Neural progenitor cell (in vitro differentiated cells): ENCODE data around the gene ZNF574. TPM values are rescaled to one million over a fixed set of nuclear protein-coding genes. Genes with fewer than 3 reads are reported as not detected.

Source experiments
- DNase-seq: peaks from one replicate; pipeline ENCODE4 v3.0.0-alpha.2; 2016; ENCODE audit warnings: low spot score
- H2AFZ ChIP-seq: fragments of 200-600 bp; sonication (generic); replicated peaks from 2 replicates; pipeline ENCODE4 v1.6.1; 2016; ENCODE audit warnings: antibody characterized with exemption
- H3F3A ChIP-seq: fragments of 200-600 bp; sonication (generic); 2 replicates; pipeline ENCODE4 v1.6.1; 2016; ENCODE audit warnings: antibody characterized with exemption, low read depth
- H3K27ac ChIP-seq: fragments of 200-600 bp; sonication (generic); 2 replicates; pipeline ENCODE4 v1.5.1; 2016; ENCODE audit warnings: mild to moderate bottlenecking
- H3K27me3 ChIP-seq: fragments of 200-600 bp; sonication (generic); 2 replicates; pipeline ENCODE4 v1.6.1; 2016; ENCODE audit warnings: mild to moderate bottlenecking, moderate library complexity
- H3K36me3 ChIP-seq: fragments of 200-600 bp; sonication (generic); 2 replicates; pipeline ENCODE4 v1.5.1; 2016
- H3K4me1 ChIP-seq: fragments of 200-600 bp; sonication (generic); 2 replicates; pipeline ENCODE4 v1.6.1; 2016; ENCODE audit warnings: mixed run types
- H3K4me2 ChIP-seq: fragments of 200-600 bp; sonication (generic); 2 replicates; pipeline ENCODE4 v1.6.1; 2016
- H3K4me3 ChIP-seq: fragments of 200-600 bp; sonication (generic); 2 replicates; pipeline ENCODE4 v1.5.1; 2016
- H3K79me2 ChIP-seq: fragments of 200-600 bp; sonication (generic); 2 replicates; pipeline ENCODE4 v1.6.1; 2016; ENCODE audit warnings: low read depth
- H3K9ac ChIP-seq: fragments of 200-600 bp; sonication (generic); 2 replicates; pipeline ENCODE4 v1.6.1; 2016
- H3K9me3 ChIP-seq: fragments of 200-600 bp; sonication (generic); 2 replicates; pipeline ENCODE4 v1.5.1; 2016; ENCODE audit warnings: low read depth
- H4K20me1 ChIP-seq: fragments of 200-600 bp; sonication (generic); 2 replicates; pipeline ENCODE4 v1.6.1; 2016; ENCODE audit warnings: low read depth
- H3K27ac Mint-ChIP-seq: 3 replicates; pipeline ENCODE4 v1.8.0; 2021; ENCODE audit warnings: mixed read lengths
- H3K27me3 Mint-ChIP-seq: 2 replicates; pipeline ENCODE4 v1.8.0; 2022; ENCODE audit warnings: low read depth, mild to moderate bottlenecking, inconsistent platforms, moderate library complexity, mixed read lengths; ENCODE audit not compliant: insufficient read depth
- H3K36me3 Mint-ChIP-seq: 3 replicates; pipeline ENCODE4 v1.8.0; 2021; ENCODE audit warnings: mixed read lengths
- H3K4me1 Mint-ChIP-seq: 3 replicates; pipeline ENCODE4 v1.8.0; 2021; ENCODE audit warnings: mixed read lengths
- H3K4me3 Mint-ChIP-seq: 3 replicates; pipeline ENCODE4 v1.8.0; 2021; ENCODE audit warnings: mild to moderate bottlenecking, moderate library complexity, mixed read lengths
- H3K9me3 Mint-ChIP-seq: 3 replicates; pipeline ENCODE4 v1.8.0; 2020; ENCODE audit warnings: mixed read lengths
- CTCF ChIP-seq: fragments of 200-600 bp; sonication (generic); IDR thresholded peaks from 2 replicates; pipeline ENCODE4 v1.5.1; 2017; ENCODE audit warnings: antibody characterized with exemption, mild to moderate bottlenecking
- EZH2 ChIP-seq: fragments of 200-600 bp; sonication (generic); IDR thresholded peaks from 2 replicates; pipeline ENCODE4 v1.6.1; 2017; ENCODE audit warnings: antibody characterized with exemption, mild to moderate bottlenecking, moderate library complexity
- EZH2phosphoT487 ChIP-seq: fragments of 200-600 bp; sonication (generic); IDR thresholded peaks from 2 replicates; pipeline ENCODE4 v1.6.1; 2017; ENCODE audit warnings: antibody characterized with exemption
- total RNA-seq: library from RNA; depleted of rRNA; stranded (reverse); fragments of >200 nt; gene quantifications from 2 replicates; pipeline ENCODE4 v1.2.3, GENCODE V29; 2015; ENCODE audit warnings: low replicate concordance

Gene ZNF574
- total RNA-seq, 1 donor from 2014 or later = 13.4 TPM

DNA sequence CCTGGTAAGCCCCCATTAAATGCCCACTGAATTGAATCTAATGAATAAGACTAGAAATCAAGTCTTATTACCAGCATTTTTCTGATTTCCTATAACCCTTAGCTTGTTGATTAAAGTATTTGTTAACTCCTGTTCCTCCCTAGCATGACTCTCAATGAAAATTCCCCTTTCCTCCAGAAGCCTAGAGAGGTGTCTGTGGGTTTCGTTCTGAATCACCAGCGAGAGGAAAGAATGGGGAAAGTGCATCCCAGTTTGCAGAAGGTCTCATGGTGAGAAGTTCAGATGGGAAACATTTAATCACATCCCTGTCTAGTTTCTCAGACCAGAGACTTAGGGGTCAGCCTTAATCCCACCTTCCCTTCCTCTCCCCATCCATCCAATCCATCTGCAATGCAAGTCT lies 29.4 kb downstream of the ZNF574 start:
- H3K9ac ChIP-seq = no peak overlapping the region
- no peak overlapping the region for H2AFZ ChIP-seq
- no peak overlapping the region for H3K27ac ChIP-seq
- Mint-ChIP-seq H3K27ac (no peak overlapping the region), H3K9me3 (no peaks in the 10 kb centered on the region), H3K4me3 (peak overlapping the region; percentile 33), H3K27me3 (peaks cover 24% of the 10 kb centered on the region), H3K4me1 (no peaks in the 10 kb centered on the region), H3K36me3 (no peaks in the 10 kb centered on the region)
- peaks cover 17% of the 10 kb centered on the region for H3K27me3 ChIP-seq
- no peaks in the 10 kb centered on the region for H3K4me1 ChIP-seq
- no peaks in the 10 kb centered on the region for H3K79me2 ChIP-seq
- no peaks in the 10 kb centered on the region for H3K36me3 ChIP-seq
- no peaks in the 10 kb centered on the region for H4K20me1 ChIP-seq
- DNase-seq = no peak
- H3K9me3 ChIP-seq = no peaks in the 10 kb centered on the region
- no peaks in the 10 kb centered on the region for H3F3A ChIP-seq
- no peak overlapping the region for H3K4me2 ChIP-seq
- H3K4me3 ChIP-seq = no peak overlapping the region
- no peak for TF ChIP-seq EZH2phosphoT487
- no peak for TF ChIP-seq EZH2
- no peak for TF ChIP-seq CTCF

GRCh38 chr19:42108527-42109389 lies 32.8 kb downstream of the ZNF574 start:
- Histone ChIP-seq H3F3A (no peaks in the 10 kb centered on the region), H3K9me3 (no peaks in the 10 kb centered on the region), H3K79me2 (no peaks in the 10 kb centered on the region), H3K4me1 (no peaks in the 10 kb centered on the region), H2AFZ (peak overlapping the region; percentile 67), H3K27ac (no peak overlapping the region), H3K4me2 (no peak overlapping the region), H3K4me3 (no peak overlapping the region), H4K20me1 (no peaks in the 10 kb centered on the region), H3K27me3 (peaks cover 17% of the 10 kb centered on the region), H3K36me3 (no peaks in the 10 kb centered on the region), H3K9ac (no peak overlapping the region)
- Mint-ChIP-seq H3K4me3 (peak overlapping the region; percentile 51), H3K9me3 (no peaks in the 10 kb centered on the region), H3K27ac (peak overlapping the region; percentile 22), H3K4me1 (peaks cover 9% of the 10 kb centered on the region), H3K27me3 (peaks cover 15% of the 10 kb centered on the region), H3K36me3 (no peaks in the 10 kb centered on the region)
- TF ChIP-seq EZH2 (peak; percentile 32), EZH2phosphoT487 (no peak), CTCF (peak; percentile 100)
- peak; percentile 93 for DNase-seq

DNA sequence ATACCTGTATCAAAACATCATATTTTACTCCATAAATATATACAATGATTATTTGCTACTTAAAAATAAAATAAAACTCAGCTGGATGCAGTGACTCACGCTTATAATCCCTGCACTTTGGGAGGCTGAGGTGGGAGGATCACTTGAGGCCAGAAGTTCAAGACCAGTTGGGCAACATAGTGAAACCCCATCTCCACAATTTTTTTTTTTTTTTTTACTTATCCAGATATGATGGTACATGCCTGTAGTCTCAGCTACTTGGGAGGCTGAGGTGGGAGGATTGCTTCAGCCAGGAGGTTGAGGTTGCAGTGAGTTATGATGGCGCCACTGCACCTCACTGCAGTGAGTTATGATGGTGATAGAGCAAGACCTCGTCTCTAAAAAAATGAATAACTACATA lies 33.9 kb downstream of the ZNF574 start:
- Histone ChIP-seq H3K79me2 (no peaks in the 10 kb centered on the region), H3K27me3 (peaks cover 9% of the 10 kb centered on the region), H3K27ac (no peak overlapping the region), H4K20me1 (no peaks in the 10 kb centered on the region), H3K9me3 (no peaks in the 10 kb centered on the region), H3K9ac (no peak overlapping the region), H3F3A (no peaks in the 10 kb centered on the region), H2AFZ (no peak overlapping the region), H3K4me3 (no peak overlapping the region), H3K4me2 (no peak overlapping the region), H3K36me3 (no peaks in the 10 kb centered on the region), H3K4me1 (no peaks in the 10 kb centered on the region)
- DNase-seq = no peak
- peaks cover 15% of the 10 kb centered on the region for H3K27me3 Mint-ChIP-seq
- H3K36me3 Mint-ChIP-seq = no peaks in the 10 kb centered on the region
- no peak overlapping the region for H3K27ac Mint-ChIP-seq
- peaks cover 19% of the 10 kb centered on the region for H3K4me1 Mint-ChIP-seq
- H3K9me3 Mint-ChIP-seq = no peaks in the 10 kb centered on the region
- TF ChIP-seq EZH2phosphoT487 (no peak), CTCF (no peak), EZH2 (no peak)
- H3K4me3 Mint-ChIP-seq = no peak overlapping the region
